SHP77 treated with DMSO at 0.1 percent for 48 hours (cell line): ENCODE measurements around the gene CUEDC1.
"Not testable (repeated sequence)": the region's sequence is repeated elsewhere in the genome, so short reads cannot be mapped to it uniquely, and the experiment has no call there.

ENCODE experiments used
- DNase-seq: peaks from one replicate; lab custom pipeline; 2025; lab: John Stamatoyannopoulos, UW

CUEDC1 gene

GRCh38 chr17:57985675-57985974, 30.4 kb upstream of the CUEDC1 start:
- no peak for DNase-seq

- no peak for DNase-seq
Observed at GRCh38 chr17:57984936-57985674, 29.9 kb upstream of the CUEDC1 start.

- no peak for DNase-seq
Observed at GRCh38 chr17:57984261-57984890, 29.2 kb upstream of the CUEDC1 start.

- no peak for DNase-seq
Observed at GRCh38 chr17:57983446-57983845, 28.2 kb upstream of the CUEDC1 start.

GRCh38 chr17:57982452-57983170, 27.4 kb upstream of the CUEDC1 start:
- DNase-seq, result no peak

- no peak for DNase-seq
Observed at GRCh38 chr17:57980522-57980921, 25.3 kb upstream of the CUEDC1 start.

GRCh38 chr17:57979076-57979475, 23.9 kb upstream of the CUEDC1 start:
- no peak for DNase-seq

GRCh38 chr17:57976594-57976993, 21.4 kb upstream of the CUEDC1 start:
- DNase-seq, result no peak

GRCh38 chr17:57975044-57975443, 19.8 kb upstream of the CUEDC1 start:
- no peak for DNase-seq

- DNase-seq, result not testable (repeated sequence)
Observed at GRCh38 chr17:57974053-57974824, 19.0 kb upstream of the CUEDC1 start.

- no peak for DNase-seq
Observed at GRCh38 chr17:57972151-57972550, 16.9 kb upstream of the CUEDC1 start.

- DNase-seq, result no peak
Observed at GRCh38 chr17:57971572-57971971, 16.4 kb upstream of the CUEDC1 start.

- DNase-seq, result no peak
Observed at GRCh38 chr17:57970710-57971109, 15.5 kb upstream of the CUEDC1 start.

GRCh38 chr17:57968456-57968855, 13.2 kb upstream of the CUEDC1 start:
- DNase-seq, result no peak

- no peak for DNase-seq
Observed at GRCh38 chr17:57966875-57967274, 11.7 kb upstream of the CUEDC1 start.

- no peak for DNase-seq
Observed at GRCh38 chr17:57966246-57966645, 11.0 kb upstream of the CUEDC1 start.

- no peak for DNase-seq
Observed at GRCh38 chr17:57965521-57966160, 10.4 kb upstream of the CUEDC1 start.

GRCh38 chr17:57963149-57963511, 7.9 kb upstream of the CUEDC1 start:
- no peak for DNase-seq

- DNase-seq, result no peak
Observed at GRCh38 chr17:57962279-57963148, 7.3 kb upstream of the CUEDC1 start.

GRCh38 chr17:57959929-57960328, 4.7 kb upstream of the CUEDC1 start:
- DNase-seq, result no peak

GRCh38 chr17:57958391-57958790, 3.2 kb upstream of the CUEDC1 start:
- not testable (repeated sequence) for DNase-seq
